GM18519 (cell line): Measurements from ENCODE around the gene ACTMAP.
"Not testable (repeated sequence)": the region's sequence is repeated elsewhere in the genome, so short reads cannot be mapped to it uniquely, and the experiment has no call there.

Experiments
- ATAC-seq: cut with Tn5 transposase; IDR thresholded peaks from one replicate; pipeline ENCODE4 v1.9.1; 2021; ENCODE audit warnings: mild to moderate bottlenecking, moderate library complexity; ENCODE audit not compliant: unreplicated experiment, low FRiP score

Gene ACTMAP

GRCh38 chr19:40745402-40745780, 4.9 kb downstream of the ACTMAP start:
- no peak for ATAC-seq

DNA sequence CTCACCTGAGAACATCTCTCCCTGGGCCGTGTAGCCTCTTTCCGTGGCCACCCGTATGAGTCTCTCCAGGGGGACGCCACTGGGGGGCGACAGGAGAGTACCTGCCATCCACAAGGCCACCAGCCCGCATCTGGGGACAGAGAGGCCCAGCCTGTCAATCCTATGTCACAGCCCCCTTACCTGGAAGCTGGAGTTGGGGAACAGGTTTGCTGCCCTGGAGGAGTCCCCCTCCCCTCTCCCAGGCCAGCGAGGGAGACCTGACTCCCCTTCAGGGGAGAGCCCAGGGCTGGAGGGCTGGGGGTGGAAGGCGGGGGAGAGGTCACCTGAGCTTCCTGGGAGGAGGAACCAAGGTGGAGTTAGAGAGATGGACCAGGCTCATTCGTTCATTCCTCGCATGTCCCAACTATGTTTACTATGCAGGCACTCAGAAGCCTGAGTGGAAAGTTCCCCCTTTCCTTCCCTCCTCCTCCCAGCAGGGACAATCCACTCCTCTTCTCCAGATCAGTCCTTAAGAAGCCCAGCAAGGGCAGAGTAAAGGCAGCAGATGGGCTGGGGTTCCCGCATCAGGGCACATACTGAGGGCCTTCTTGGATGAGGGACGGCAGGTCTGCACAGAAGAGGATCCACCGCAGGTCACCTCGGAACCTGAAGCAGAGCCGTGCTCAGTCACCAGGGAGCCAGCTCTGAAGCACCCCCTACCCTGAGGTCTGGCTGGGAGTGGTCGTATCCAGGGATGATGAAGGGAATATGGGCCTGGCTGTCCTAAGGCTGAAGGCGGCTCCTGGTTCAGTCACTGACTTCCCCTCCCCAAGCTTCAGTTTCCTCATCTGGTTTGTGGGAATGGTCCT, 5.5 kb downstream of the ACTMAP start:
- ATAC-seq: no peak

DNA sequence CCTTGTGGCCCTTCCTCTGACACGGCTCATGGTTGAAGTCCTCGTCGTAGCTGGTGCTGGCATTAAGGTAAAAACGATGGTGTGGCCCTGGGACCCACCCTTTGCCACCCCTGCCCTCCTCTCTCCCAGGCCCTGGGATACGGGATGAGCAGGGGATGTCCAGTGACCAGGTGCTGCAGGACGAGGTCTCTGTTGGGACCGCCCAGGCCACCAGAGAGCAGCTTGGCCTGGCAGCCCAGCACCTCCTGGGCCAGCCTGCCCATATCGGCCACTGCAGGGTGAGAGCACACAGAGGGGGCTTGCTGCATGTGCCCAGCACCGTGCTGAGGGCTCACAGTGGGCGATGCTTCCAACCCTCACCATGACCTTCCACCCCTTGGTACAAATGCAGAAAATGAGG, 6.4 kb downstream of the ACTMAP start:
- no peak for ATAC-seq

GRCh38 chr19:40742886-40743285, 7.4 kb downstream of the ACTMAP start:
- no peak for ATAC-seq

- ATAC-seq: no peak
Observed at GRCh38 chr19:40742477-40742876, 7.8 kb downstream of the ACTMAP start.

GRCh38 chr19:40741527-40742390, 8.5 kb downstream of the ACTMAP start:
- no peak for ATAC-seq

DNA sequence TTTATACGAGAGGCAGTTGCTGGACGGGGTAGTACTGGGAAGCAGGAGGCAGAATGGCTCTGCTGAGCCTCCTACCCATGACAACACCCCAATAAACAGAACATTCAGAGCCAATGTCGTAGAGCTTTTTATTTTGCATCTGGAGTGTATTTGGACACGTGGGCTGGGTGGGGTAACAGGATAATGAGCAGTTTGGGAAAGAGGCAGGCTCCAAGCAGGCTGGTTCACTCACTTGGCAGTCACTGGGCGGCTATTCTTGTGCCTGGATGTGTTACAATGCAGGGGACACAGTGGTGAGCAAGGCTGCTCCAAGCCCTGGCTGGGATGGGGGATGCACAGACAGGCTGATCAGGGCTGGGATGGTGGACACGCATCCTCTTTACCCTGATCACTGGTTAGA, 9.5 kb downstream of the ACTMAP start:
- ATAC-seq: no peak

DNA sequence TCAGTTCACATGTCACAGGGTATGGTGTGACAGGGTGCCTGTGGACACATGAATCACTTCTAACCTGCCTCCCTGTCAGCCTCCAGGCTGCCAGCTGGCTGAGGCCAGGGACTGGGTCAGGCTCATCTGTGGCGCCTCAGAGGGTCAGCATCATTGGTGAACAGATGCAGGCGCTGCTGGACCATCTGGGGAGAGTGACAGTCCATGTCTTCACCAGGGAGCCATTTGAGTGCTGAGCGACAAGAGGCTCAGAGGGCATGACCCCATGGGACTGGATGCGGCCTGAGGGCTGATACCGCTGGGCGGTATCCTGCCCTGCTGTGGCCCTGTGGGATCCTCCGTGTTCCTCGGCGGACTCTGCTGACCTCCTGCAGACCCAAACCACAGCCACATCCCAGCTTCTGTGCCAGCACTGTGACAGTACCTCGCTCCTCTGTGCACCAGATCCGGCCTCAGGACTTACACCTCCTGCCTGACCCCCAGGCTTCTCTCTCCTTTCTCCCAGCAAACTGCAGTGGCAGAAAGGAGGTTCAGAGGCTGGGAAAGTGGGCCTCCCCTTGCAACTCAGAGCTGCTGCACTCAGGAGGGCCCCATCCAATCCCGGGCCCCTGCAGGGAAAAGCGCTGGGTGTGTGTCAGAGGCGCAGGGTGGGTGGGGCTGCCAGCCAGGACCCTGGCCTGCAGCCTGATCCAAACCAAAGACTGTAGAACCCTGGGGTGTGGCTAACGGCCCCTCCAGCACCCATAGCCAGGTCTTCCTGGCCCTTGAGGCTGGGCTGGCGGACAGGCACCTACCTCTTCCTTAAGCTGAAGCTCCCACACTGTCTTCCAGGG, 10.2 kb downstream of the ACTMAP start:
- no peak for ATAC-seq

GRCh38 chr19:40739030-40739839, 11.0 kb downstream of the ACTMAP start:
- no peak for ATAC-seq

DNA sequence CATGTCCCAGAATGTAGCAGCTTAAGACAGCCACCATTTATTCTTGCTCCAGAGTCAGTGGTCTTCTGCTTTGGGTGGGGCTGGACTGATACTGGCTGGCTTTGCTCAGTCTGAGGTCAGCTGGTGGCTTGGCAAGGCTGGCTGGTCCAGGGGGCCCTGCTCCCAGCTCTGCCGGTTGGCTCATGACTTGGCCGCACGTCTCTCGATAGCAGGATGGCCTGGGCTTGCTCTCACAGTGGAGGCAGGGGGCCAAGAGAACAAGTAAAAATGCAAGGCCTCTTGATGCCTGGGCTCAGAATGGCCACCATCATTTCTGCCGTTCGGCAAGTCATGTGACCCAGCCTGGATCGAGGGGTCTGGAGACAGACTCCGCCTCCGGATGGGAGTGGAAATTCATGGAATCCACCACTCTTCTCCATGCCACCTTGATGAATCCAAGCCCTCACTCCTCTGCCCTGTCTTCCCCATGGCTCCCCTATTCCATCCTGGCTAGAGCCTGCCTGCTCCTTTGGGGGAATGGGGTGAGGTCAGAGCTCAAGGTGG, 13.1 kb downstream of the ACTMAP start:
- no peak for ATAC-seq

DNA sequence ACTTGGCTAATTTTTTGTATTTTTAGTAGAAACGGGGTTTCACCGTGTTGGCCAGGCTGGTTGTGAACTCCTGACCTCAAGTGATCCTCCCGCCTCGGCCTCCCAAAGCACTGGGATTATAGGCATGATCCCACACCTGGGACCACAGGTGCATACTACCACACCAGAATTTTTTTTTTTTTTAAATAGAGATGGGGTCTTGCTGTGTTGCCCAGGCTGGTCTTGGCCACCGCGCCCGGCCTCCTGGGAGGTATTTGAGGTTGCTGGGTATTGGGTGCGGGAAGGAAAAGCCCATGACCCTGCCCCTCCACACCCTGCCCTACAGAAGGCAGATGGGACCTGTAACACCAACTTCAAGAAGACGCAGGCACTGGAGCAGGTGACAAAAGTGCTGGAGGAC, 13.6 kb downstream of the ACTMAP start:
- no peak for ATAC-seq

GRCh38 chr19:40735013-40735771, 15.1 kb downstream of the ACTMAP start:
- ATAC-seq: no peak

- no peak for ATAC-seq
Observed at GRCh38 chr19:40733149-40733548, 17.1 kb downstream of the ACTMAP start.

- ATAC-seq: not testable (repeated sequence)
Observed at GRCh38 chr19:40732304-40732703, 18.0 kb downstream of the ACTMAP start.

DNA sequence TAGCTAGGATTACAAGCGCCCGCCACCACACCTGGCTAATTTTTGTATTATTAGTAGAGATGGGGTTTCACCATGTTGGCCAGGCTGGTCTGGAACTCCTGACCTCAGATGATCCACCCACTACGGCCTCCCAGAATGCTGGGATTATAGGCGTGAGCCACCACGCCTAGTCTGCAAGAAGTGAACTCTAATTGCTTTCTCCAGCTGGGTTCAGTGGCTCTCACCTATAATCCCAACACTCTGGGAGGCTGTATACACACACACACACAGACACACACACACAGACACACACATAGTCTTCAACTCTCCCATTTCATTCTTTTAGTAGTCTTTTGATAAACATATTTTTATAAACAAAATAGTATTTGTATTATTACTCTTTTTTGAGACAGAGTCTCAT, 20.2 kb downstream of the ACTMAP start:
- not testable (repeated sequence) for ATAC-seq

- ATAC-seq: no peak
Observed at GRCh38 chr19:40726279-40726678, 24.0 kb downstream of the ACTMAP start.

GRCh38 chr19:40724855-40725254, 25.4 kb downstream of the ACTMAP start:
- no peak for ATAC-seq

DNA sequence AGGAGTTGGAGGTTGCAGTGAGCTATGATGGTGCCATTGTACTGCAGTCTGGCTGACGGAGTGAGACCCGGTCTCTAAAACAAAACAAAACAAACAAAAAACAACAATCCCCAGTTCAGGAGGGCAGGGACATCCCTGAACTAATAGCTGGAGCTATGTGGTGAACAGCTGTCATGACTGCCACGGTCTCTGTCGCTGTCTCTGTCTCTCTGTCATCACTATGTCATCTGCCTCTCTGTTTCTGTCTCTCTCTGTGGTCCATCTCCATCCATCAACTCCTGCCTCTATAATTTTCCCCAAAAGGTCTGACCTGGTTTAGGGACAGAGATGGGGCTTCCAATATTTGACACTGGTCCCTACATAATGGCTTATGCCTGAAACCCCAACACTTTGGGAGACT, 26.0 kb downstream of the ACTMAP start:
- ATAC-seq: no peak

DNA sequence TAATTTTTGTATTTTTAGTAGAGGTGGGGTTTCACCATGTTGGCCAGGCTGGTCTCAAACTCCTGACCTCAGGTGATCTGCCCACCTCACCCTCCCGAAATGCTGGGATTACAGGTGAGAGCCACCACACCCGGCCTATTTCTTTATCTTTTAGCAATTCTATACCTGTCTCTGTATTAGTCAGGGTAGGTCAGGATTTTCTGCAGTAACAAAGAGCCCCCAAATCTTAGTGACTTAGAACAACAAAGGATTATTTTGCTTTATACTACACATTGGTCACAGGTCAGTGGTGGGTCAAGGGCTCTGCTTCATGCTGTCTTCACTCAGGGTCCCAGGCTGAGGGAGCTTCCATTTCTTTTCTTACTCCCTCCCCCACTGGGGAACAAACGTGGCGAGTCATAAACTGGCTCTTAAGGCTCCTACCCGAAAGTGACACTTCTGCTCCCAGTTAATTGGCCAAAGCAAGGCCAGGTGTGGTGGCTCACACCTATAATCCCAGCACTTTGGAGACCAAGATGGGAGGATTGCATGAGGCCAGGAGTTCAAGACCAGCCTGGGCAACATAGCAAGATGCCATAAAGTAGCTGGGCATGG, 26.5 kb downstream of the ACTMAP start:
- ATAC-seq: no peak
